SK-N-SH (cell line): ENCODE measurements around the gene CAPS.

Experiments used
- CTCF ChIP-seq: fragments of 200-600 bp; sonication (generic); IDR thresholded peaks from 2 replicates; pipeline ENCODE4 v1.6.1; 2017; ENCODE audit warnings: antibody characterized with exemption, mild to moderate bottlenecking, moderate library complexity
- EP300 ChIP-seq, 2 experiments: IDR thresholded peaks; 2 replicates each; pipeline versions ENCODE4 v1.4.0 to v1.6.1; 2012; ENCODE audit warnings: borderline replicate concordance in 1 of 2, low read depth in 1 of 2, low read length in 1 of 2
- EZH2phosphoT487 ChIP-seq: fragments of 200-600 bp; sonication (generic); IDR thresholded peaks from 2 replicates; pipeline ENCODE4 v1.6.1; 2017; ENCODE audit warnings: low read depth, mixed run types, mild to moderate bottlenecking, antibody characterized with exemption, moderate library complexity, borderline replicate concordance
- FOXM1 ChIP-seq: IDR thresholded peaks from 2 replicates; pipeline ENCODE4 v1.4.0; 2012; ENCODE audit warnings: low read depth, mild to moderate bottlenecking
- JUND ChIP-seq: IDR thresholded peaks from 2 replicates; pipeline ENCODE4 v1.4.0; 2012
- MEF2A ChIP-seq: IDR thresholded peaks from 2 replicates; pipeline ENCODE4 v1.4.0; 2012; ENCODE audit warnings: low read depth, borderline replicate concordance
- NFIC ChIP-seq: IDR thresholded peaks from 2 replicates; pipeline ENCODE4 v1.4.0; 2012; ENCODE audit warnings: borderline replicate concordance
- POLR2AphosphoS5 ChIP-seq: IDR thresholded peaks from 2 replicates; pipeline ENCODE4 v1.6.1; 2012; ENCODE audit warnings: low read depth, low read length
- RAD21 ChIP-seq: IDR thresholded peaks from 2 replicates; pipeline ENCODE4 v1.6.1; 2012; ENCODE audit warnings: mild to moderate bottlenecking, low read length
- REST ChIP-seq: IDR thresholded peaks from 2 replicates; pipeline ENCODE4 v1.6.1; 2012; ENCODE audit warnings: mild to moderate bottlenecking, low read depth, low read length, moderate library complexity
- USF2 ChIP-seq: fragments of 150-350 bp; IDR thresholded peaks from 2 replicates; pipeline ENCODE4 v1.6.1; 2017; ENCODE audit warnings: antibody characterized with exemption, low read length, low read depth, borderline replicate concordance

GRCh38 chr19:5907241-5907640, 6.8 kb upstream of the CAPS start:
- TF ChIP-seq USF2 (no peak), REST (no peak), RAD21 (no peak), EZH2phosphoT487 (no peak), CTCF (no peak), EP300 (IDR thresholded peaks at IDR 0.05; ENCODE audit: borderline replicate concordance in 1 of 2, low read depth in 1 of 2, low read length in 1 of 2) (no peak), MEF2A (no peak), FOXM1 (no peak), POLR2AphosphoS5 (no peak), NFIC (no peak), JUND (no peak)
